Measurements from ENCODE around the gene PDXK. TPM values are rescaled to one million over a fixed set of nuclear protein-coding genes. Genes with fewer than 3 reads are reported as not detected.
A peak's percentile ranks its signal among the peaks of the same experiment; 100 is the strongest.

The PDXK gene
- total and polyA plus RNA-seq, 9 of the 15 experiments (the other 6 are each of a cell fraction or from before 2014, with no cell fraction given): 5.6 to 162 (median 76.5) TPM

- ChIA-PET POLR2A (interaction anchor here (0.6 to 1.0 kb wide), 2 partner anchors 10 to 11 kb away, joined by 3 to 5 read pairs; partner anchors contain the start of gene RRP1), CTCF (ENCODE audit: low intra/inter-chr PET ratio) (no interaction called here)
- H3K27ac ChIP-seq (ENCODE audit: extremely low read depth, low read depth, low read length): 0 out of 3 replicates have a peak overlapping the region, but pooled peaks have one; percentile 42
- H3K79me2 ChIP-seq (ENCODE audit: control insufficient read depth, insufficient read depth, low read length): peaks cover 18% of the 10 kb centered on the region
- no peaks in the 10 kb centered on the region for H3K9me3 ChIP-seq (replicated peaks; ENCODE audit: control insufficient read depth, insufficient read depth, low read depth, low read length)
- H3K27me3 ChIP-seq (ENCODE audit: control insufficient read depth in 2 of 2, insufficient read depth in 2 of 2, low read length in 2 of 2): no peaks in the 10 kb centered on the region
- no peak for ATAC-seq
- H3K9ac ChIP-seq (ENCODE audit: insufficient read depth in 1 of 2, low read depth in 2 of 2, low read length in 2 of 2): peak overlapping the region in 1 of 2 experiments; percentile 66; a peak in 3 of 4 replicates
- no peak overlapping the region for H3K4me3 ChIP-seq
- peak; percentile 23 for FAIRE-seq
- H2AFZ ChIP-seq (ENCODE audit: low read depth, low read length): peak overlapping the region; percentile 75
- H4K20me1 ChIP-seq (replicated peaks; ENCODE audit: control insufficient read depth, insufficient read depth, low read length): no peaks in the 10 kb centered on the region
- H3K36me3 ChIP-seq (ENCODE audit: control insufficient read depth, insufficient read depth, low read length): peaks cover 12% of the 10 kb centered on the region
- DNase-seq (ENCODE audit: extremely low read depth in 1 of 4, low spot score in 3 of 4): peak in 2 of 4 experiments; percentile 40 to 47
- peaks cover 2% of the 10 kb centered on the region for H3K9me1 ChIP-seq (ENCODE audit: control insufficient read depth, insufficient read depth, low read length)
- H3K4me2 ChIP-seq (ENCODE audit: insufficient read depth, low read length): peak overlapping the region; percentile 38
- WGBS (ENCODE audit: insufficient coverage, low coverage, missing lambda C conversion rate): 41% methylated on average over 20 of the region's 20 CpGs
- H3K4me1 ChIP-seq (replicated peaks in 1 of 2; ENCODE audit: control insufficient read depth in 2 of 2, insufficient read depth in 2 of 2, low read length in 2 of 2): peaks cover 15 to 45% of the 10 kb centered on the region in 2 experiments
- BruUV-seq (replicated peaks): no TSS peak
- intact Hi-C loops (cut with micrococcal nuclease) (no loop called here), in situ Hi-C loops (cut with MboI) (loop anchor here (25.0 kb wide), 1 partner anchor 359 kb away; the partner anchor contains the start of gene GATD3)
- TF ChIP-seq BHLHE40 (IDR thresholded peaks at IDR 0.05; ENCODE audit: low read length) (0 out of 2 replicates have a peak, but pooled peaks have one; percentile 8), ZNF79 (CRISPR knock-in tag; IDR thresholded peaks at IDR 0.05; ENCODE audit: low read depth) (no peak), MEIS2 (IDR thresholded peaks at IDR 0.05; ENCODE audit: partially characterized antibody) (no peak), E2F1 (CRISPR knock-in tag; IDR thresholded peaks at IDR 0.05) (no peak), COPS2 (conservative IDR thresholded peaks at IDR 0.05) (no peak), HDAC2 (IDR thresholded peaks at IDR 0.05) (no peak), CLOCK (CRISPR knock-in tag; IDR thresholded peaks at IDR 0.05; ENCODE audit: borderline replicate concordance) (no peak), TAF7 (tag; IDR thresholded peaks at IDR 0.05) (no peak), ZNF57 (CRISPR knock-in tag; IDR thresholded peaks at IDR 0.05) (no peak), MAZ (CRISPR knock-in tag; conservative IDR thresholded peaks at IDR 0.05 in 1 of 2, IDR thresholded peaks at IDR 0.05 in 1 of 2) (peak in 1 of 2 experiments; percentile 38; a peak in 1 of 4 replicates), E2F3 (CRISPR knock-in tag; IDR thresholded peaks at IDR 0.05) (no peak), EP300 (IDR thresholded peaks at IDR 0.05; ENCODE audit: low read length) (0 out of 2 replicates have a peak, but pooled peaks have one; percentile 3), POLR2H (tag; IDR thresholded peaks at IDR 0.05; ENCODE audit: low read depth) (no peak), SPI1 (IDR thresholded peaks at IDR 0.05; ENCODE audit: borderline replicate concordance, low read depth, low read length) (peak; percentile 69), C11orf30 (IDR thresholded peaks at IDR 0.05; ENCODE audit: low read depth) (no peak), ARID3B (CRISPR knock-in tag; IDR thresholded peaks at IDR 0.05; ENCODE audit: borderline replicate concordance) (no peak), RHOXF2B (CRISPR knock-in tag; conservative IDR thresholded peaks at IDR 0.05) (no peak)
Observed at GRCh38 chr21:43778469-43779335, 59.8 kb downstream of the PDXK start.

Measured in K562 (cell line).